ENCODE data around the gene SUCLG2. TPM values are rescaled to one million over a fixed set of nuclear protein-coding genes. Genes with fewer than 3 reads are reported as not detected.

The SUCLG2 gene
- total RNA-seq, 1 experiment from 2014 or later, result 38.5 TPM

GRCh38 chr3:67605377-67605776, 49.0 kb downstream of the SUCLG2 start:
- no peaks in the 10 kb centered on the region for H3K79me1 ChIP-seq (ENCODE audit: insufficient read depth, low read depth, low read length, poor library complexity, severe bottlenecking)
- no peak overlapping the region for H3K23ac ChIP-seq (ENCODE audit: insufficient read length, low read depth, low read length)
- no peak overlapping the region for H3K27ac ChIP-seq (ENCODE audit: insufficient read length, low read depth, low read length)
- H3T11ph ChIP-seq (ENCODE audit: low read length), result no peak overlapping the region
- no CpG with 5 or more reads among the region's 1 CpG for WGBS (ENCODE audit: extremely low coverage, insufficient read length, low lambda C conversion rate)
- Mint-ChIP-seq H3K4me3 (no peak overlapping the region), H3K4me1 (peaks cover 14% of the 10 kb centered on the region in 2 experiments), H3K27ac (peak overlapping the region in 2 of 3 experiments; percentile 8 to 72; a peak in 4 of 7 replicates), H3K36me3 (ENCODE audit: insufficient read depth in 1 of 3, low read depth in 3 of 3) (peaks cover 14 to 36% (median 31%) of the 10 kb centered on the region in 3 experiments; a peak in 6 of 7 replicates), H3K9me3 (no peaks in the 10 kb centered on the region), H3K27me3 (ENCODE audit: low read depth) (no peaks in the 10 kb centered on the region)
- no peak overlapping the region for H3K4me2 ChIP-seq (ENCODE audit: insufficient read depth, insufficient read length, low read length)
- no peak overlapping the region for H2BK120ac ChIP-seq (ENCODE audit: low read depth, low read length, poor library complexity, severe bottlenecking)
- no peaks in the 10 kb centered on the region for H4K20me1 ChIP-seq (ENCODE audit: control insufficient read depth, insufficient read depth, insufficient read length)
- no peak overlapping the region for H2AK5ac ChIP-seq (ENCODE audit: insufficient read length, low read length)
- no peak overlapping the region for H2BK12ac ChIP-seq (ENCODE audit: insufficient read length, low read depth, low read length)
- no peak for DNase-seq
- H3K56ac ChIP-seq (ENCODE audit: insufficient read length, low read depth, low read length), result no peak overlapping the region
- H4K5ac ChIP-seq (ENCODE audit: insufficient read length, low read depth, low read length), result no peak overlapping the region
- no peaks in the 10 kb centered on the region for H3K23me2 ChIP-seq (ENCODE audit: insufficient read length, low read depth, low read length, poor library complexity, severe bottlenecking)
- H2BK20ac ChIP-seq (ENCODE audit: low read depth, low read length, poor library complexity, severe bottlenecking), result no peak overlapping the region
- no peak overlapping the region for H3K14ac ChIP-seq (ENCODE audit: insufficient read depth, low read length)
- H2AFZ ChIP-seq (ENCODE audit: low read length), result no peak overlapping the region
- H4K8ac ChIP-seq (replicated peaks; ENCODE audit: insufficient read length, low read depth, low read length), result no peak overlapping the region
- H3K9ac ChIP-seq (ENCODE audit: extremely low read depth, insufficient read length, low read length), result no peak overlapping the region
- H4K91ac ChIP-seq (ENCODE audit: insufficient read length, low read depth, low read length), result no peak overlapping the region
- no peak overlapping the region for H3K4ac ChIP-seq (ENCODE audit: low read depth, low read length)
- no peak; the same call in 2 of the 3 replicates for TF ChIP-seq CTCF (conservative IDR thresholded peaks at IDR 0.05)
- H3K18ac ChIP-seq (ENCODE audit: insufficient read length, low read depth, low read length), result no peak overlapping the region
- no peaks in the 10 kb centered on the region for H3K9me3 ChIP-seq (ENCODE audit: control insufficient read depth, low read depth, low read length)
- no peaks in the 10 kb centered on the region for H3K27me3 ChIP-seq (ENCODE audit: insufficient read depth, low read length)
- no peak overlapping the region for H2BK15ac ChIP-seq (ENCODE audit: low read depth, low read length)
- H2BK5ac ChIP-seq (ENCODE audit: insufficient read length, low read length), result no peak overlapping the region
- H3K79me2 ChIP-seq (ENCODE audit: insufficient read depth, low read length), result no peaks in the 10 kb centered on the region
- peaks cover 3% of the 10 kb centered on the region; the same call in 1 of the 2 replicates for H3K4me1 ChIP-seq (ENCODE audit: insufficient read depth, low read length)

Measured in H9 (cell line).